Panc1 (cell line): ENCODE data around the gene SLF2.

Source experiments
- POLR2AphosphoS5 ChIP-seq: IDR thresholded peaks from 2 replicates; pipeline ENCODE4 v1.6.1; 2012; ENCODE audit warnings: mild to moderate bottlenecking, low read depth, low read length, moderate library complexity
- TF ChIP-seq, protein P1 (sequence below): fragments of 450-650 bp; IDR thresholded peaks from 2 replicates; pipeline ENCODE4 v1.5.1; 2017; ENCODE audit warnings: mild to moderate bottlenecking
- TF ChIP-seq, protein P2 (sequence below), 2 experiments: IDR thresholded peaks; 2 replicates each; pipeline ENCODE4 v1.6.1; 2011 to 2012; ENCODE audit warnings: low read depth in 2 of 2, control low read depth in 1 of 2, low read length in 1 of 2, mild to moderate bottlenecking in 1 of 2, moderate library complexity in 1 of 2; ENCODE audit not compliant: insufficient read depth in 1 of 2

DNA sequence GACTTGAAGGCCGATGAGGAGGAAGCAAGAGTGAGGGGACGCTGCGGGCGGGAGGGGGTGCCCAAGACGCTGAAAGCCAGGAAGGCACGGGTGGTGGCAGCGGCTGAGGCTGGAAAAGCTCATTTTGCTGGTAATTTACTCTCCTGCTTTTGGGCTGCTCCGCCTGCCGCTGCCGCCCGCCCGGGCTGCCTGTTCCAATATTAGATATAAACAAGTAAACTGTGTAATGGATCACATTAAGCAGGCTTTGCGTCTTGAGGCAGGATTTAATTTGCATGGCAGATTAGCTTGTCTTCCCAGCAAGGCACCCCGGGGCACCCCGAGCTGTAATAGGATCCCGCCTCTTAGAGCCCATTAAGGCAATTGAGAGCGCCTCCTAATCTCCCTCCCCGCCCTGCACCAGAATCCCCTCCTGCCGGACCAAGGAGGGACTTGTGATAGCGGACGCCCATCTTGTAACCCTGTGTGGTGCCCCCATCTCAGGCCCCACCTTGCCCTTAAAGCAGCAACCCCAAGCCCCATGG is 46.1 kb upstream of the SLF2 start:
- TF ChIP-seq, protein P1, sequence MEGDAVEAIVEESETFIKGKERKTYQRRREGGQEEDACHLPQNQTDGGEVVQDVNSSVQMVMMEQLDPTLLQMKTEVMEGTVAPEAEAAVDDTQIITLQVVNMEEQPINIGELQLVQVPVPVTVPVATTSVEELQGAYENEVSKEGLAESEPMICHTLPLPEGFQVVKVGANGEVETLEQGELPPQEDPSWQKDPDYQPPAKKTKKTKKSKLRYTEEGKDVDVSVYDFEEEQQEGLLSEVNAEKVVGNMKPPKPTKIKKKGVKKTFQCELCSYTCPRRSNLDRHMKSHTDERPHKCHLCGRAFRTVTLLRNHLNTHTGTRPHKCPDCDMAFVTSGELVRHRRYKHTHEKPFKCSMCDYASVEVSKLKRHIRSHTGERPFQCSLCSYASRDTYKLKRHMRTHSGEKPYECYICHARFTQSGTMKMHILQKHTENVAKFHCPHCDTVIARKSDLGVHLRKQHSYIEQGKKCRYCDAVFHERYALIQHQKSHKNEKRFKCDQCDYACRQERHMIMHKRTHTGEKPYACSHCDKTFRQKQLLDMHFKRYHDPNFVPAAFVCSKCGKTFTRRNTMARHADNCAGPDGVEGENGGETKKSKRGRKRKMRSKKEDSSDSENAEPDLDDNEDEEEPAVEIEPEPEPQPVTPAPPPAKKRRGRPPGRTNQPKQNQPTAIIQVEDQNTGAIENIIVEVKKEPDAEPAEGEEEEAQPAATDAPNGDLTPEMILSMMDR, result no peak
- TF ChIP-seq POLR2AphosphoS5, result no peak
- TF ChIP-seq, protein P2, sequence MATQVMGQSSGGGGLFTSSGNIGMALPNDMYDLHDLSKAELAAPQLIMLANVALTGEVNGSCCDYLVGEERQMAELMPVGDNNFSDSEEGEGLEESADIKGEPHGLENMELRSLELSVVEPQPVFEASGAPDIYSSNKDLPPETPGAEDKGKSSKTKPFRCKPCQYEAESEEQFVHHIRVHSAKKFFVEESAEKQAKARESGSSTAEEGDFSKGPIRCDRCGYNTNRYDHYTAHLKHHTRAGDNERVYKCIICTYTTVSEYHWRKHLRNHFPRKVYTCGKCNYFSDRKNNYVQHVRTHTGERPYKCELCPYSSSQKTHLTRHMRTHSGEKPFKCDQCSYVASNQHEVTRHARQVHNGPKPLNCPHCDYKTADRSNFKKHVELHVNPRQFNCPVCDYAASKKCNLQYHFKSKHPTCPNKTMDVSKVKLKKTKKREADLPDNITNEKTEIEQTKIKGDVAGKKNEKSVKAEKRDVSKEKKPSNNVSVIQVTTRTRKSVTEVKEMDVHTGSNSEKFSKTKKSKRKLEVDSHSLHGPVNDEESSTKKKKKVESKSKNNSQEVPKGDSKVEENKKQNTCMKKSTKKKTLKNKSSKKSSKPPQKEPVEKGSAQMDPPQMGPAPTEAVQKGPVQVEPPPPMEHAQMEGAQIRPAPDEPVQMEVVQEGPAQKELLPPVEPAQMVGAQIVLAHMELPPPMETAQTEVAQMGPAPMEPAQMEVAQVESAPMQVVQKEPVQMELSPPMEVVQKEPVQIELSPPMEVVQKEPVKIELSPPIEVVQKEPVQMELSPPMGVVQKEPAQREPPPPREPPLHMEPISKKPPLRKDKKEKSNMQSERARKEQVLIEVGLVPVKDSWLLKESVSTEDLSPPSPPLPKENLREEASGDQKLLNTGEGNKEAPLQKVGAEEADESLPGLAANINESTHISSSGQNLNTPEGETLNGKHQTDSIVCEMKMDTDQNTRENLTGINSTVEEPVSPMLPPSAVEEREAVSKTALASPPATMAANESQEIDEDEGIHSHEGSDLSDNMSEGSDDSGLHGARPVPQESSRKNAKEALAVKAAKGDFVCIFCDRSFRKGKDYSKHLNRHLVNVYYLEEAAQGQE (IDR thresholded peaks at IDR 0.05; ENCODE audit: insufficient read depth in 1 of 2, low read depth in 2 of 2, low read length in 1 of 2), result no peak
